Measurements from ENCODE around the gene HSPA4L. TPM values are rescaled to one million over a fixed set of nuclear protein-coding genes. Genes with fewer than 3 reads are reported as not detected.

HSPA4L gene
- total RNA-seq, 1 donor from 2014 or later = 14.7 TPM

DNA sequence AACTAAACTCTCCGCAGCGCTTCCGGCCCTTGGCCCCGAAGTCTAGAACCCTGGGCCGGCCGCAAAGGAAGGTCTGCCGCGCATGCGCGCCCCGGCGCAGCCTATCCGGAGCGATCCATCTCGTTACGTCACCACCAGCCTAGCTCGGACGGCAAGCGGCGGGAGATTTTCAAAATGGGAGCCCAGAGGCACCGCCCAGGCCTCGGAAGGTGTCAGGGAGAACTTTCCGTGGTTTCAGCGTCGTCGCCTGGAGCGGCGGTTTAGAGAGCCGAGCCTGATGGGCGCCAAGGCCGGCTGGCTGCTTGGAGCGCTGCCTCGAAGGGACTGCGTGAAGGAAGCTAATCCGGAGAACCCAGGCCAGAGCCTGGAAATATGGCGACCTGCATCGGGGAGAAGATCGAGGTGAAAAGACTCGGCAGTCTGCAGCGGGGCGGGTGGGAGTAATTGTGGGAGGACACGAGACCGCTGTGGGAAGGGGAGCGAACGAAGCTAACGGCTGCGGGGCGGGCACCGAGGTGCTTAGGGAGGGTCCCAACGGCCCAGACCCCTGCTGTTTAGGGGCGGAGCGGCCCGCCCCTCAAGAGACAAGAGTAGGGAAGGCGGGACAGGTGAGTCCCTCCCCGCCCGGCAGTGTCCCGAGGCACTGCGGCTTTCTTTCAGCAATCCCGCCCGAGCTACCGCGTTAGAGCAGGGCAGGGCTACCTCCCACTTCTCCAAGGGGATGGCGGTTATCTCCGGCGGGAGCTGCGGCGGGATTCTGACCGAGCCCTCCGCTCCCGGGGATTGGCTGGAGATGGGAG, 98.8 kb downstream of the HSPA4L start, which contains the start of gene PLK4:
Gene PLK4, plus strand, starts transcription at position 131 of the 800 bp plus-strand sequence. Its CDS starts 242 bp downstream, at position 373.
- peak within 1 kb of the TSS; percentile 99 for H3K4me3 Mint-ChIP-seq (ENCODE audit: unreplicated experiment)
- TF ChIP-seq, protein P1, sequence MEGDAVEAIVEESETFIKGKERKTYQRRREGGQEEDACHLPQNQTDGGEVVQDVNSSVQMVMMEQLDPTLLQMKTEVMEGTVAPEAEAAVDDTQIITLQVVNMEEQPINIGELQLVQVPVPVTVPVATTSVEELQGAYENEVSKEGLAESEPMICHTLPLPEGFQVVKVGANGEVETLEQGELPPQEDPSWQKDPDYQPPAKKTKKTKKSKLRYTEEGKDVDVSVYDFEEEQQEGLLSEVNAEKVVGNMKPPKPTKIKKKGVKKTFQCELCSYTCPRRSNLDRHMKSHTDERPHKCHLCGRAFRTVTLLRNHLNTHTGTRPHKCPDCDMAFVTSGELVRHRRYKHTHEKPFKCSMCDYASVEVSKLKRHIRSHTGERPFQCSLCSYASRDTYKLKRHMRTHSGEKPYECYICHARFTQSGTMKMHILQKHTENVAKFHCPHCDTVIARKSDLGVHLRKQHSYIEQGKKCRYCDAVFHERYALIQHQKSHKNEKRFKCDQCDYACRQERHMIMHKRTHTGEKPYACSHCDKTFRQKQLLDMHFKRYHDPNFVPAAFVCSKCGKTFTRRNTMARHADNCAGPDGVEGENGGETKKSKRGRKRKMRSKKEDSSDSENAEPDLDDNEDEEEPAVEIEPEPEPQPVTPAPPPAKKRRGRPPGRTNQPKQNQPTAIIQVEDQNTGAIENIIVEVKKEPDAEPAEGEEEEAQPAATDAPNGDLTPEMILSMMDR (IDR thresholded peaks at IDR 0.05; ENCODE audit: partially characterized antibody, unreplicated experiment) = no peak
- peaks cover 4% of the 10 kb centered on the region for H3K27me3 Mint-ChIP-seq (ENCODE audit: unreplicated experiment)
- H3K36me3 Mint-ChIP-seq (ENCODE audit: unreplicated experiment) = no peaks in the 10 kb centered on the region
- H3K27ac Mint-ChIP-seq (ENCODE audit: unreplicated experiment) = peak within 1 kb of the TSS; percentile 67
- peak; percentile 96 for DNase-seq
- H3K4me1 Mint-ChIP-seq (ENCODE audit: low read depth, unreplicated experiment) = no peaks in the 10 kb centered on the region
- peaks cover 9% of the 10 kb centered on the region for H3K9me3 Mint-ChIP-seq (ENCODE audit: unreplicated experiment)

DNA sequence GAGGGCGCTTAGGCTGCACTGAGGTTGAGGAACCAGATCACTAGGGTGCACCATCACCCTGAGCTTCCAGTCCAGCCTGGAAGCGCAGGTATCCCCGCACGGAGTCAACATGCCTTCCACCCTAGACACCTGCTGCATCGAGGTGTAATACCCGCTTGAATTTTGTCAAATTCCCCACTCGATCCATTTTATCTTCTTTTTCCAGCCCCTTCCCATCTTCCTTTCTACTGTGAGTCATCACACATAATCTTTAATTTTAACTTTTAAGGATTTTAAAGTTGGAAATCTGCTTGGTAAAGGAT, 99.4 kb downstream of the HSPA4L start:
- no peaks in the 10 kb centered on the region for H3K36me3 Mint-ChIP-seq (ENCODE audit: unreplicated experiment)

DNA sequence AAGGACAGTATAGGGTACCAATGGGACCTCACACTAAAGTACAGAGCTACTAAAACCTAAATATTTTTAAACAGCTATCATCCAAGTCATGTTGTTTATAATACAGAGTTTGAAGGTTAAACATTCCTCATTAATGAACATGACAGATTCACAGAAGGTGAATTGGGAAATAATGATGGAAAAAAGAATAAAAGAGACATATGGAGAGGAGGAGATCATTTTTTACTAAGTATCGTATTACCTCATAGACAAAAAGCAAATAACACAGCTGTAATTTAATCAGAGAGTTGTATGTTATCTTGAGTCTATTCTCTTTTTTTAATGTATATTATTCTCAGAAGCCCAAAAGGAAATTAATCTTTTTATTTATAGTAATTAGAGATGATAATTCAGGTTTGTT, 106.4 kb downstream of the HSPA4L start:
- DNase-seq = no peak
- TF ChIP-seq, protein P1 (IDR thresholded peaks at IDR 0.05; ENCODE audit: partially characterized antibody, unreplicated experiment) = no peak
- H3K36me3 Mint-ChIP-seq (ENCODE audit: unreplicated experiment) = no peaks in the 10 kb centered on the region
- H3K9me3 Mint-ChIP-seq (ENCODE audit: unreplicated experiment) = no peaks in the 10 kb centered on the region
- peak overlapping the region; percentile 49 for H3K27ac Mint-ChIP-seq (ENCODE audit: unreplicated experiment)
- no peak overlapping the region for H3K4me3 Mint-ChIP-seq (ENCODE audit: unreplicated experiment)
- H3K4me1 Mint-ChIP-seq (ENCODE audit: low read depth, unreplicated experiment) = peaks cover 16% of the 10 kb centered on the region
- H3K27me3 Mint-ChIP-seq (ENCODE audit: unreplicated experiment) = no peaks in the 10 kb centered on the region

More for the DNA sequence above, 99.4 kb downstream of the HSPA4L start:
- Mint-ChIP-seq H3K4me3 (ENCODE audit: unreplicated experiment) (peak overlapping the region; percentile 99), H3K4me1 (ENCODE audit: low read depth, unreplicated experiment) (no peaks in the 10 kb centered on the region), H3K27me3 (ENCODE audit: unreplicated experiment) (peaks cover 4% of the 10 kb centered on the region), H3K27ac (ENCODE audit: unreplicated experiment) (no peak overlapping the region), H3K9me3 (ENCODE audit: unreplicated experiment) (peaks cover 9% of the 10 kb centered on the region)
- no peak for DNase-seq
- TF ChIP-seq, protein P1 (IDR thresholded peaks at IDR 0.05; ENCODE audit: partially characterized antibody, unreplicated experiment) = no peak

DNA sequence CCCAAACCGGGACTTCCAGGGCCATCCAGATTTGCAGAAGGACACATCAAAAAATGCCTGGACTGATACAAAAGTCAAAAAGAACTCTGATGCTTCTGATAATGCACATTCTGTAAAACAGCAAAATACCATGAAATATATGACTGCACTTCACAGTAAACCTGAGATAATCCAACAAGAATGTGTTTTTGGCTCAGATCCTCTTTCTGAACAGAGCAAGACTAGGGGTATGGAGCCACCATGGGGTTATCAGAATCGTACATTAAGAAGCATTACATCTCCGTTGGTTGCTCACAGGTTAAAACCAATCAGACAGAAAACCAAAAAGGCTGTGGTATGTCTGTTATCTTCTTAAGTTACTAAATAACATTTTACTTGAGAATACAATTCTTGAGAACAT, 107.8 kb downstream of the HSPA4L start:
- Mint-ChIP-seq H3K27ac (ENCODE audit: unreplicated experiment) (peak overlapping the region; percentile 33), H3K4me1 (ENCODE audit: low read depth, unreplicated experiment) (peaks cover 16% of the 10 kb centered on the region), H3K36me3 (ENCODE audit: unreplicated experiment) (no peaks in the 10 kb centered on the region), H3K4me3 (ENCODE audit: unreplicated experiment) (no peak overlapping the region), H3K27me3 (ENCODE audit: unreplicated experiment) (no peaks in the 10 kb centered on the region), H3K9me3 (ENCODE audit: unreplicated experiment) (no peaks in the 10 kb centered on the region)
- no peak for DNase-seq
- TF ChIP-seq, protein P1 (IDR thresholded peaks at IDR 0.05; ENCODE audit: partially characterized antibody, unreplicated experiment) = no peak

Other genes with a start within 250 kb of the HSPA4L start
- 6.3 TPM for gene INTU, start 149.4 kb upstream of the HSPA4L start, total RNA-seq (ENCODE audit: unreplicated experiment)
- gene SLC25A31, start 51.9 kb upstream of the HSPA4L start, total RNA-seq (ENCODE audit: unreplicated experiment) = not detected
- gene PLK4, start 98.6 kb downstream of the HSPA4L start, total RNA-seq (ENCODE audit: unreplicated experiment) = 5.6 TPM
- 22.6 TPM for gene MFSD8, start 182.9 kb downstream of the HSPA4L start, total RNA-seq (ENCODE audit: unreplicated experiment)
- gene ABHD18, start 183.1 kb downstream of the HSPA4L start, total RNA-seq (ENCODE audit: unreplicated experiment) = 9.7 TPM